IPS-NIHi7 (cell line): ENCODE measurements around the gene TMEM179.

Experiments
- DNase-seq: peaks from one replicate; pipeline ENCODE4 v3.0.0; 2012; ENCODE audit warnings: mixed read lengths; ENCODE audit errors: extremely low spot score

TMEM179 gene

DNA sequence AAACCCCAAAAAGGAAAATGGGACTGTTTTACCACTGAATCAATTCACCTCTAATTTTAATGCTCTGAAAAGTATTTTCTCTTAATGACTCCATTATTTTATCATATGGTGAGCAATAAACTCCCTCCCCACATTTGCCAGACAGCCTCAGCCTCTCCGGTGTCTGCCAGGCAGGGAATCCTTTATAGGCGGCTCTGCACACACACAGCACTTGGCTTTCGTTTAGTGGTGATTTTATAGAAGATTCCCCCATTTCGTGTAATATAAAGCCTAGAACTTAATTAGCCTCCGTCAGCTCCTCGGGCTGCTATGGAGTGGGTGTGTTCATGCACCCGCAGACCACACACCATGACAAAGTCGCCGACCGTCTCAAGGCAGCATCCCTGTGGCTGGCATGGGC is 35.1 kb downstream of the TMEM179 start:
- no peak for DNase-seq

DNA sequence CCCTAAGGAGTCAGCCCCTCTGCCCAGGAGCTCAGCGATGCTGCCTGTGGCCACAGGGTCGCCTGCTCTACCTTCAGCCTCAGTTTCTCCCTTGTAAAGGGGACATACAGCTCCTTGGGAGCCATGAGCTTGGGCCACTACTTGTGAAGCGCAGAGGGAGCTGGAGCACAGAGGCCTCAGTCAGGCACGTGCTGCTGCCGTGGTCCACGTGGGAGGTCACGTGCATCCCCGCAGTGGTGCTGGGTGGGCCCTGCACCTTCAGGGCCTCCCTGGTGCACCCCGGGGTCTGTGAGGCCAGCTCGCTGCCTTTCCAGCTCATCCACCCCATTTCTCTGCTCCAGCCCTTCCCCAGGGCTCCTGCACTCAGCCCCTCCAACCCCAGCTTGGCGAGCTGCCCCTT is 36.0 kb downstream of the TMEM179 start:
- DNase-seq = no peak

DNA sequence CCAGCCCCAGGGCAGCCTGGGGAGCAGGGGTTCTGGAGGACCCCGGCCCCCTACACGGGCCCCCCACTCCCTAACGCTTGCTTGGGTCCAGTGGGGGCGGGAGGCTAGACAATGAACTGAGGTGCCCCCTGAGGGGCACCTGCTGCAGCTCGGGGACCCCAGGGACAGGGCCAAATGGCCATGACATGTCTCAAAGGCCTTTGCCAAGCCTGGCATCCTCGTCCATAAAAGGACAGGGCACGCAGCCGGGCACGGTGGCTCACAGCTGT is 36.7 kb downstream of the TMEM179 start:
- DNase-seq = no peak

DNA sequence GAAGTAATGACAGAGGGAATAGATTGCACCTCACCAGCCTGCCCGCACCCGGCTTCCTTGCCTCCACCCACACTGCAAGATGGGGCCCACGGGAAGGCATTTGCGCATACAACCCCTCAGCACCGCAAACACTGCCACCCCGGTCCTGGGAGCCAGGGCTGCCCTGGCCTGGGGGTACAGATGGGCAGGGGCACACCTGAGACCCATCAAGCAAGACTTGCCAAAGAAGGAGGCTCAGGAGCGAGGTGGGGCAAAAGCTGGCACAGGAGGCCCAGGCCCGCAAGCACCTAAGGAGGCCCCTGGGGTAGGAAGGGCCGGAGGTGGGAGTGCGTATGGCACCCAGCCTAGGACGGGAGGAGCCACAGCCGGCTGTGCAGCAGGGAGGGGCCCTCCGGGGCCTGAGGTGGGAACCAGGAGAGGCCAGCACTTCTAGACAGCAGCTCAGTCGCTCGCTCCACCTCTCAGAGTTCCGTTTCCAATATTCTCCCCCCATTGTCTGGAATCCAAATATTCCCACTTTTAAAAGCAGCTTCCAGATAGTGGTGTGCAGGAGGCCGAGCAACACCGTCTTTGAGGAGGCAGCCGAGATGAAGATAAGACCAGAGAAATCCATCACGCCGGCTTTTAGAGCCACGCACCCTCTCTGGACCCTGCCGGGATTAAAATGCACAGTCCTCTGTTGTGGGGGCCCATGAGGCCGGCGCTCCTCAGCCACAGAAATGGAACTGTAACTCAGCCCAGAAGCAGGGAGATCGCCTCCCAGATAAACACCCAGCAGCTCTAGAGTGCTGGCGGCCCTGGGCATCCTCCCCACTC is 37.2 kb downstream of the TMEM179 start:
- no peak for DNase-seq

DNA sequence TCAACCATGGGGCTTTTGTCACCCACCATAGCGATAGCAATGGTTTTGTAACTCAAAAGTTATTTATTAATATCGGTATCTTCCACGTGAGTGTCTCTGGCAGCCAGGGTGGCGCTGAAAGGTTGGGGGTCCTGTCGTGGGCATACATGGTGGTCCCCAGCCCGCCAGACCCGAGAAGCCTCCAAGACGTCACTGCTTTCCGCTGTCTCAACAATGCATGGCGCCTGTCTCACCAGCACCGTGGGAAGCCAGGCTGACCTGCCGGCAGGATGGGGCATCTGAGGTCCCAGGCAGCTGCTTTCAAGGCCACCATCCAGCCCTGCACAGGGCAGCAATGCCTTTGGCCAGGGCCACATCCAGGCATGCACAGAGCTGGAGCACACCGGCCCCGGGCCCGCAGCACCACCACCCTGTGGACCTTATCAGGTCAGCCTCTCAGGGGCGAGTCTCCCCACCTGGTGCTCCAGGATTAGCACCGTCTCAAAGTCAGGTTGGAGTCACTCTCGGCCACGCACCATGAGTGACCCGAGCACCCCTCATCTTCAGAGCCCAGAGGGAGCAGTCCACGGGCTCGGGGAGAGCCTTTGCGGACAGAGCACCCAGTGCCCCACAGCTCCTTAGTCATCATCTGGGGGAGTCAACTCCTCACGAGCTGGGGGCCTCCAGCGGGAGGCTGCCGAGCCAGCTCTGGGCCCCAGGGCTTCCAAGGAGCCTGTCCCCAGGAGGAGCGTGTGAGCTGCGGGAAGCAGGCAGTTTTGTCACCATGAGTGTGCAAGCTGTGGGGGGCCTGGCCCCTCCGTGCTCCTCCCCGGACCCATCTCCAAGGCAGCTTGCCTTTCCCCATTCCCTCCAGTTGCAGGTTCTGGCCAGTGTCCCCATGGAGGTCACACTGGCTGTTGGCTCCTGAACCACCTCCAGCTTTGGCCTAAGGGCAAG is 39.6 kb downstream of the TMEM179 start:
- DNase-seq = no peak

DNA sequence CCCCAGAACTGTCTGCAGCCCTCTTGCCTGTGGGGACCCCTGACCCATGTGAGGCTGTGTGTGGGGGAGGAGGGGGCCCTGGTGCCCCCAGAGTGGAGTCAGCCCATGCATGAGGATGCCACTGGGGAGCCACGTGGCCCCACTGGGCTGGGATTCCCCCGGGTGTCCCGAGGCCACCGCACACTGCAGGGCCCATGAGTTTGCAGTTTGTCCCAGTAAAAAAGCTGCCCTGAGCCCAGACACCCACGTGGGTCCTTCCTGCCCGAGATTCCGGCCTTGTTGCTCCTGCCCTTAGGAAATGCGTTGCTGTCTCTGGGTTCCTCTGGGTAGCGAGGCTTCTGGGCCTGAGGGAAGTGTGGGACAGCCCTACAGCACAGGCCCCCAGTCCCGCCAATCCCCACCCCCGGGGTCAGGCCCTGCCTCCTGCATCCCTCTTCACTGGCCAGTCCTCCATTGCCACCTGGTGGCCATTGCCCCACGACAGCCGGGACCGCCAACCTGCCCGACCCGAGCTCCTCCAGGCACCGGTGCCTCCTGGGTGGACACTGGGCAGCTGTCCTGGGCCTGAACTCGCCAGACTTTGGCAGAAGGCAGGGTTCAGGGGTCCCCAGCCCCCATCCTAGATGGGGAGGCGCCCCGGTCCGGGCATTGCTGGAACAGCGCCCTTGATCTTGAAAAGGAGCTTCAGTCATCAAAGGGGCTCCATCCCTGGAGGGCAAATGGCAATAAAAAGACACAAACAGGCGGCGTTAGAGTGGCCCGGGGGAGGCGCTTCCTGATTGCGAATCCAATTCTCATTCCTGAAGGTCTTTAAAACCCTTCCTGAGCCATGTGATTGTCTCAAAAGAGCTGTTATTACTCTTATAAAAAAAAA is 40.6 kb downstream of the TMEM179 start:
- peak; percentile 99 for DNase-seq

DNA sequence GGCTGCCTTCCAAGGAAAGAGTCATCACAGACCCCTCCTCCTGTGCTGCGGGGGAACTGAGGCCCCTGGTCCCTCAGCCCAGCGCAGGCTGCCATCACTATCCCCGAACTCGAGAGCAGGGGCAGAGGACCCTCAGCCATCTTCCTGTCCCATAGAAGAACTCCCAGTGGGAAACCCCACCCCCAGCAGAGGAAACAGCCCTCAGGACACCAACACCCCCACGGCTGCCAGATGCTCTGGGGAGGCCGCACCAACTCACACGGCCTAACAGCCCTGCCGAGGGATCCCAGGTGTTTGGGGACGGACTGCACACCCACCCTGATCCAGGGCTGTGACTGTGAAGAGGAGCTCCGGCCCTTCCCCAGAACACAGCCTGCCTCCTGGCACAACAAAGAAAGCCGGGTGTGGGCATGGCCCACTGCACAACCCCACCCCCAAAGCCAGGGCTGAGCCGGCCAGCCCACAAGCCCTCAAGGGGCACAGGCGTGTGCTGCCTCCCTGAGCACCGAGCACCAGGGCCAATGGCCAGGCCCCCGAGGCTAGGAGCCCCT is 41.3 kb downstream of the TMEM179 start:
- DNase-seq = no peak

DNA sequence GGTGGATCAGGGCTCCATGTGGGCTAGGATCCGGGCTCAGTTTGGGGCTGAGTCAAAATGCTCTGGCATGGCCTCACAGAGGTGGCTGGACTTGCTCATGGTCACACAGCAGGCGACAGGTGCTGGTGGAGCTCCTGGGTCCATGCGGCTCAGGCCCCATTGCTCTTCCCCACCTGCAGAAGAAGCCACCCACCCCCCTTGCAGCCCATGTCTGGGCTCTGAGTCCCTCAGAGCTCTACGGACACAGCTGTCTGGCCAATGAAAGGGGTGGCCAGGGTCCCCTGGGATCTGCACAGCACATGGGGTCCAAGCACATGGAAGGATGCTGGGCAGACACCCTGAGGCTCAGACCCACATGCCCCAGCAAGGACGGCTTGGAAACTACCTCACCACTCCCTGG is 42.0 kb downstream of the TMEM179 start:
- DNase-seq = no peak

GRCh38 chr14:104561632-104562495 is 42.7 kb downstream of the TMEM179 start:
- DNase-seq = no peak

DNA sequence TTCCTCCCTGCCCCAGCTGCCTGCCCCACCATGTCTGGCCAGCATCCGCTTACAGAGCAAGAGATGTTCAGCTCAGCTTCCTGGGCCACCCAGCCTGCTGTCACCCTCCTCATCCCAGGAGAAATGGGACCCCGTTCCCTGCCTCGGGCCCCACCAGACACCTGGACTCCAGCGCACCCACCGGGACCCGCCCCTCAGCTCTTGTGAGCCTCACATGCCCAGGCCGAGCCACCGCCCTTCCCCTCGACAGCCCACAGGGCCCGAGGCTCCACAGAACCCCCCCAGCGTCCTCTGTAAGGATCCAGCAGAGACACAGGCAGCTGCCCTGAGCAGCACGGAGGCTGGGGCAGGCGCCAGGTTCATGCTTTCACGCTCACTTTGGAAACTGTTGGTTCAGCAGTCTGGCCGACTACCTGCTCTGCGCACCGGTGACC is 43.4 kb downstream of the TMEM179 start:
- no peak for DNase-seq

GRCh38 chr14:104560586-104560945 is 44.0 kb downstream of the TMEM179 start:
- DNase-seq = no peak

GRCh38 chr14:104559804-104560585 is 44.6 kb downstream of the TMEM179 start:
- no peak for DNase-seq

GRCh38 chr14:104559028-104559803 is 45.4 kb downstream of the TMEM179 start:
- no peak for DNase-seq

DNA sequence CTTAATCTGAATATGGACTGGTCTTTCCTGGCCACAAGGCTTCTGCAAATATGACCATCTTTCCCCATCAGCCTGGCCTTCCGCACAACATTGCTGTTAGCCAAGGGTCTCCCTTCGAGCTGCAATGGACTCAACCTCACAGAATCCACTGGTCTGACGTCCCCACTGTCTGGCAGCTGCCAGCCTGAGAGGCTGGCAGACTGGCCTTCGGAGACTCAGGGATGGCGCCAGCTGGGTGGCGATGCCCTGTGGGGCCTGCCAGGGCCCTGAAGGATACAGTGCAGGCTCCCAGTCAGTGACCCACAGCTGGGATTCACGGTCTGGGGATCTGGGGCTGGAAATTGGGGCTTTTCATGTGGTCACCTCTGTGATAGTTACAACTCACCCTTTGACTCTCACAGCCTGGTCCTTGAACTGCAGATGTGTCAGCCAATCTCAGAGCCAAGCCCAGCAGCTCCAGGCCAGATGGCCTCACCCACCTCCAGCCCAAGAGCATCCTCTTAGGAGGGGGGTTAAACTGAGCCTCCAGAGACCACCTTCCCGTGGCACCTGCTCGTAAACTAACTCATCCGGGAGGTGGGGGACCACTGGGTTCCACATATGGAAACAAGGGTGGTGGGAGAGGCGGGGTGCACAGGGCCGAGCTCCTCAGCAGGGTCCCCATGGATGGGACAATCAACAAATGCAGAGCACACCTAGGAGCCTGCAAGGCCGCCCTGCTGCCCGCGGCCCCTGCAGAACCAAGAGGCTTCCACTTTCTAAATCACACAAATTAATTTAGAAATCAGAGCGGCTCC is 46.1 kb downstream of the TMEM179 start:
- DNase-seq = no peak

GRCh38 chr14:104557766-104558165 is 46.8 kb downstream of the TMEM179 start:
- no peak for DNase-seq

DNA sequence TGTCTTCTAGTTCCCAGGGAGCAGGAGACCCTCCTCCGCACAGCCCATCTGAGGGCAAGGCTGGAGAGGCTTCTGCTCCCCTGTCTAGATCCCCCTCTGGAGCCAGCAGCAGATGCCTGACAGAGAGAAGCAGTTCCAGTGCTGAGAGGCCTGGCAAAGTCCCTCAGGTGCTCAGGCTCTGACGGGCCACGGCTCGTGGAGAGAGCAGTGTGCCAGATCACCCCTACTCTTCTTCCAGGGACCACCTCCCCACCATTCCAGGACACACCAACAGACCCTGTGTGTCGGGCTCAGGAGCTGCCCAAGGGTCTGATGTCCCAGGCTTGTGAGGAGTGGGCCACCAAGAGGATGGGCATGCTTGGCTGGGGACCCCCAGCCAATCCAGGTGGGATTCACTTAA is 47.5 kb downstream of the TMEM179 start:
- no peak for DNase-seq

- DNase-seq = no peak
Observed at GRCh38 chr14:104556256-104557021, 48.1 kb downstream of the TMEM179 start.
